HL-60 (cell line): Measurements from ENCODE around the gene BABAM2.

Experiments used
- CTCF ChIP-seq: IDR thresholded peaks from one replicate; pipeline ENCODE4 v1.5.1; 2011; ENCODE audit warnings: low read length, control low read depth, inconsistent platforms; ENCODE audit not compliant: insufficient read depth
- POLR2AphosphoS5 ChIP-seq: IDR thresholded peaks from 2 replicates; pipeline ENCODE4 v1.6.1; 2012; ENCODE audit warnings: low read depth
- TF ChIP-seq, protein P1 (sequence below): IDR thresholded peaks from 2 replicates; pipeline ENCODE4 v1.6.1; 2012; ENCODE audit warnings: low read depth; ENCODE audit not compliant: insufficient replicate concordance

- TF ChIP-seq CTCF = no peak
- no peak for TF ChIP-seq POLR2AphosphoS5
- TF ChIP-seq, protein P1, sequence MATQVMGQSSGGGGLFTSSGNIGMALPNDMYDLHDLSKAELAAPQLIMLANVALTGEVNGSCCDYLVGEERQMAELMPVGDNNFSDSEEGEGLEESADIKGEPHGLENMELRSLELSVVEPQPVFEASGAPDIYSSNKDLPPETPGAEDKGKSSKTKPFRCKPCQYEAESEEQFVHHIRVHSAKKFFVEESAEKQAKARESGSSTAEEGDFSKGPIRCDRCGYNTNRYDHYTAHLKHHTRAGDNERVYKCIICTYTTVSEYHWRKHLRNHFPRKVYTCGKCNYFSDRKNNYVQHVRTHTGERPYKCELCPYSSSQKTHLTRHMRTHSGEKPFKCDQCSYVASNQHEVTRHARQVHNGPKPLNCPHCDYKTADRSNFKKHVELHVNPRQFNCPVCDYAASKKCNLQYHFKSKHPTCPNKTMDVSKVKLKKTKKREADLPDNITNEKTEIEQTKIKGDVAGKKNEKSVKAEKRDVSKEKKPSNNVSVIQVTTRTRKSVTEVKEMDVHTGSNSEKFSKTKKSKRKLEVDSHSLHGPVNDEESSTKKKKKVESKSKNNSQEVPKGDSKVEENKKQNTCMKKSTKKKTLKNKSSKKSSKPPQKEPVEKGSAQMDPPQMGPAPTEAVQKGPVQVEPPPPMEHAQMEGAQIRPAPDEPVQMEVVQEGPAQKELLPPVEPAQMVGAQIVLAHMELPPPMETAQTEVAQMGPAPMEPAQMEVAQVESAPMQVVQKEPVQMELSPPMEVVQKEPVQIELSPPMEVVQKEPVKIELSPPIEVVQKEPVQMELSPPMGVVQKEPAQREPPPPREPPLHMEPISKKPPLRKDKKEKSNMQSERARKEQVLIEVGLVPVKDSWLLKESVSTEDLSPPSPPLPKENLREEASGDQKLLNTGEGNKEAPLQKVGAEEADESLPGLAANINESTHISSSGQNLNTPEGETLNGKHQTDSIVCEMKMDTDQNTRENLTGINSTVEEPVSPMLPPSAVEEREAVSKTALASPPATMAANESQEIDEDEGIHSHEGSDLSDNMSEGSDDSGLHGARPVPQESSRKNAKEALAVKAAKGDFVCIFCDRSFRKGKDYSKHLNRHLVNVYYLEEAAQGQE = no peak
Observed at GRCh38 chr2:27886322-27886721, 4.2 kb upstream of the BABAM2 start.
